K562 (cell line): Measurements from ENCODE around the gene SLC35E2B. TPM values are rescaled to one million over a fixed set of nuclear protein-coding genes. Genes with fewer than 3 reads are reported as not detected.

Experiments used
- ARID4B ChIP-seq: sonication (generic); formaldehyde crosslinking; IDR thresholded peaks from 2 replicates; pipeline ENCODE4 v1.8.0; 2022; ENCODE audit warnings: mild to moderate bottlenecking, missing genetic modification reagents
- ATF6 ChIP-seq: sonication (generic); formaldehyde crosslinking; IDR thresholded peaks from 2 replicates; pipeline ENCODE4 v1.4.0; 2020; ENCODE audit warnings: mild to moderate bottlenecking, missing genetic modification reagents
- CCNT2 ChIP-seq: IDR thresholded peaks from 2 replicates; pipeline ENCODE4 v1.6.1; 2011; ENCODE audit warnings: borderline replicate concordance, low read depth, mild to moderate bottlenecking, moderate library complexity, mixed read lengths, low read length; ENCODE audit not compliant: insufficient read length; ENCODE audit errors: extremely low read depth
- CHD4 ChIP-seq: fragments of 200-600 bp; sonication (generic); IDR thresholded peaks from 3 replicates; pipeline ENCODE4 v1.6.1; 2012; ENCODE audit warnings: low read depth, mild to moderate bottlenecking, mixed read lengths, low read length, inconsistent platforms; ENCODE audit not compliant: insufficient read depth, insufficient replicate concordance, poor library complexity, severe bottlenecking
- ELF2 ChIP-seq: fragments of 250-450 bp; sonication (Bioruptor Pico); IDR thresholded peaks from 2 replicates; pipeline ENCODE4 v1.5.0; 2021; ENCODE audit warnings: mild to moderate bottlenecking
- HDAC1 ChIP-seq, 2 experiments: fragments of 450-650 bp; IDR thresholded peaks; 2 replicates each; pipeline ENCODE4 v1.6.1; 2016 to 2017; ENCODE audit warnings: inconsistent platforms in 1 of 2, mild to moderate bottlenecking in 1 of 2, moderate library complexity in 1 of 2
- PRMT5 ChIP-seq: sonication (generic); formaldehyde crosslinking; IDR thresholded peaks from 2 replicates; pipeline ENCODE4 v1.5.0; 2020; ENCODE audit warnings: missing genetic modification reagents
- RERE ChIP-seq: sonication (generic); formaldehyde crosslinking; IDR thresholded peaks from 2 replicates; pipeline ENCODE4 v1.8.0; 2023; ENCODE audit warnings: missing genetic modification reagents, mild to moderate bottlenecking, borderline replicate concordance
- SP1 ChIP-seq: sonication (generic); formaldehyde crosslinking; IDR thresholded peaks from 2 replicates; pipeline ENCODE4 v1.8.1; 2022; ENCODE audit warnings: mild to moderate bottlenecking, missing genetic modification reagents
- STAT5A ChIP-seq: IDR thresholded peaks from 2 replicates; pipeline ENCODE4 v1.6.1; 2012; ENCODE audit warnings: low read length, inconsistent platforms, borderline replicate concordance
- ZBTB33 ChIP-seq: sonication (generic); formaldehyde crosslinking; IDR thresholded peaks from 2 replicates; pipeline ENCODE4 v1.8.1; 2023; ENCODE audit warnings: mild to moderate bottlenecking, missing genetic modification reagents
- polyA plus RNA-seq, 8 experiments: library from polyadenylated mRNA; depleted of rRNA in 4 of 8; stranded (reverse) in 5 of 8; unstranded in 3 of 8; fragments of >200 nt; fragmentation: Nextera tagmentation in 2 of 8; fragmentation: Illumina TruSeq in 1 of 8; extraction: Ambion mirVana in 2 of 8; extraction: Trizol in 1 of 8; gene quantifications; 2 replicates each; pipeline versions ENCODE4 v1.2.1 to v1.2.3, GENCODE V29; 2011 to 2014; ENCODE audit warnings: inconsistent platforms in 1 of 8, missing spikeins in 1 of 8
- total RNA-seq, 7 experiments: library from RNA; depleted of rRNA in 6 of 7; stranded (reverse); fragments of >200 nt in 6 of 7; fragmentation: Illumina TruSeq in 2 of 7; extraction: Trizol in 2 of 7; gene quantifications; 2 replicates each; pipeline versions ENCODE4 v1.2.1 to v1.2.3, GENCODE V29; 2011 to 2021; ENCODE audit warnings: low replicate concordance in 1 of 7

The SLC35E2B gene
- total and polyA plus RNA-seq, 9 of the 15 experiments (the other 6 are each of a cell fraction or from before 2014, with no cell fraction given): 4.7 to 44.6 (median 20.7) TPM

GRCh38 chr1:1615256-1616044, 77.1 kb downstream of the SLC35E2B start, which contains the start of gene MIB2 (continued):
- TF ChIP-seq RERE (CRISPR knock-in tag): no peak
- TF ChIP-seq CHD4: no peak
- TF ChIP-seq CCNT2: peak; percentile 74
- TF ChIP-seq ELF2 (CRISPR knock-in tag): no peak
- 0 out of 2 replicates have a peak, but pooled peaks have one; percentile 84 for TF ChIP-seq ATF6 (CRISPR knock-in tag)
- peak; percentile 31 for TF ChIP-seq ZBTB33 (CRISPR knock-in tag)
- peak; percentile 96 for TF ChIP-seq SP1
- TF ChIP-seq STAT5A: 0 out of 2 replicates have a peak, but pooled peaks have one; percentile 28
- peak in 1 of 2 experiments; percentile 47; a peak in 2 of 4 replicates for TF ChIP-seq HDAC1 (IDR thresholded peaks at IDR 0.05)
- TF ChIP-seq ARID4B (CRISPR knock-in tag): peak; percentile 88
- no peak for TF ChIP-seq PRMT5 (CRISPR knock-in tag)
